Spleen (tissue), 11 donors: ENCODE measurements around the gene KCNC3. TPM values are rescaled to one million over a fixed set of nuclear protein-coding genes. Genes with fewer than 3 reads are reported as not detected.

Experiments used
- DNase-seq: peaks from one replicate; pipeline ENCODE4 v3.0.0-alpha.2; 2020
- H3K27ac ChIP-seq, 8 donors: fragments of 200-600 bp; sonication (generic) in 7 of 8; 1 replicate in 4 of 8; 2 replicates in 4 of 8; pipeline versions ENCODE4 v1.5.0 to v1.8.0; 2016 to 2021; ENCODE audit warnings: inconsistent platforms in 4 of 8, mild to moderate bottlenecking in 4 of 8, moderate library complexity in 1 of 8
- H3K27me3 ChIP-seq, 7 donors: fragments of 200-600 bp; sonication (generic) in 6 of 7; replicated peaks in 1 of 7; 1 replicate in 4 of 7; 2 replicates in 3 of 7; pipeline versions ENCODE4 v1.5.0 to v1.8.0; 2016 to 2021; ENCODE audit warnings: inconsistent platforms in 3 of 7, mild to moderate bottlenecking in 1 of 7
- H3K36me3 ChIP-seq, 6 donors: fragments of 200-600 bp; sonication (generic) in 5 of 6; 1 replicate in 4 of 6; 2 replicates in 2 of 6; pipeline versions ENCODE4 v1.5.0 to v1.8.0; 2016 to 2021; ENCODE audit warnings: inconsistent platforms in 2 of 6
- H3K4me1 ChIP-seq, 6 donors: fragments of 200-600 bp; sonication (generic) in 5 of 6; 1 replicate in 3 of 6; 2 replicates in 3 of 6; pipeline versions ENCODE4 v1.5.0 to v1.8.0; 2016 to 2021; ENCODE audit warnings: inconsistent platforms in 3 of 6
- H3K4me3 ChIP-seq, 8 donors: fragments of 200-600 bp; sonication (generic) in 7 of 8; 1 replicate in 4 of 8; 2 replicates in 4 of 8; pipeline versions ENCODE4 v1.5.0 to v1.8.0; 2016 to 2021; ENCODE audit warnings: inconsistent platforms in 4 of 8, mild to moderate bottlenecking in 4 of 8, moderate library complexity in 2 of 8
- H3K9me3 ChIP-seq, 8 donors: fragments of 200-600 bp; sonication (generic) in 7 of 8; 1 replicate in 4 of 8; 2 replicates in 4 of 8; pipeline versions ENCODE4 v1.5.0 to v1.8.0; 2016 to 2021; ENCODE audit warnings: inconsistent platforms in 4 of 8
- POLR2A ChIP-seq, 3 donors: fragments of 450-650 bp; IDR thresholded peaks; one replicate each; pipeline ENCODE4 v1.5.1; 2017; ENCODE audit warnings: antibody characterized with exemption in 3 of 3, mild to moderate bottlenecking in 1 of 3
- POLR2AphosphoS5 ChIP-seq, 3 donors: sonication (generic); formaldehyde crosslinking; IDR thresholded peaks; one replicate each; pipeline ENCODE4 v1.5.1; 2017; ENCODE audit warnings: antibody characterized with exemption in 3 of 3
- WGBS, 5 donors: extraction: QIAGEN DNeasy Blood & Tissue Kit in 3 of 5; methylation state at CpG; one replicate each; pipeline versions ENCODE4 v1.1.5 to v1.1.7; 2013 to 2018; 5-methylcytosine and 5-hydroxymethylcytosine counted together
- intact Hi-C: fragments of 100-400 bp; cut with DNase I; formaldehyde crosslinking; loops from one replicate; pipeline ENCODE4 v1.15.0; 2023; ENCODE audit warnings: low total_unique reads
- polyA plus RNA-seq, 3 donors: library from polyadenylated mRNA; stranded (reverse); fragments of 200-250 nt; gene quantifications; one replicate each; pipeline ENCODE4 v1.2.1, GENCODE V29; 2013
- total RNA-seq, 7 donors: library from RNA; depleted of rRNA in 3 of 7; stranded (reverse); fragments of >200 nt in 3 of 7; fragmentation: NEBNext Ultra II Directional in 4 of 7; extraction: Animal tissue kit (Norgen Biotek cat#: 25700) in 4 of 7; gene quantifications; one replicate each; pipeline versions ENCODE4 v1.1.0 to v1.2.1, GENCODE V29; 2016 to 2021
- TF ChIP-seq, protein P1 (sequence below), 11 experiments: fragments of 200-600 bp in 7 of 11; fragments of 450-650 bp in 4 of 11; sonication (generic) in 4 of 11; IDR thresholded peaks in 8 of 11; conservative IDR thresholded peaks in 3 of 11; 1 replicate in 7 of 11; 2 replicates in 4 of 11; pipeline versions ENCODE4 v1.4.0 to v1.8.0; 2016 to 2021; ENCODE audit warnings: antibody characterized with exemption in 11 of 11, inconsistent platforms in 4 of 11, mild to moderate bottlenecking in 1 of 11
- donor health status: healthy with polysubstance abuse.
- donor health status: DM: no; HTN: no; CAD: no; lungs with moderate emphysema.
- donor health status: DM: no; HTN: no; CAD: no.
- donor health status: Bipolar disorder and iron deficiency.
- donor health status: healthy.
- donor health status: DM: no; HTN: no; CAD: no.
- donor health status: DM: yes; HTN: yes; CAD: no.

Gene KCNC3
- total and polyA plus RNA-seq, 10 donors, result 0.72 to 20.8 (median 5.2) TPM

DNA sequence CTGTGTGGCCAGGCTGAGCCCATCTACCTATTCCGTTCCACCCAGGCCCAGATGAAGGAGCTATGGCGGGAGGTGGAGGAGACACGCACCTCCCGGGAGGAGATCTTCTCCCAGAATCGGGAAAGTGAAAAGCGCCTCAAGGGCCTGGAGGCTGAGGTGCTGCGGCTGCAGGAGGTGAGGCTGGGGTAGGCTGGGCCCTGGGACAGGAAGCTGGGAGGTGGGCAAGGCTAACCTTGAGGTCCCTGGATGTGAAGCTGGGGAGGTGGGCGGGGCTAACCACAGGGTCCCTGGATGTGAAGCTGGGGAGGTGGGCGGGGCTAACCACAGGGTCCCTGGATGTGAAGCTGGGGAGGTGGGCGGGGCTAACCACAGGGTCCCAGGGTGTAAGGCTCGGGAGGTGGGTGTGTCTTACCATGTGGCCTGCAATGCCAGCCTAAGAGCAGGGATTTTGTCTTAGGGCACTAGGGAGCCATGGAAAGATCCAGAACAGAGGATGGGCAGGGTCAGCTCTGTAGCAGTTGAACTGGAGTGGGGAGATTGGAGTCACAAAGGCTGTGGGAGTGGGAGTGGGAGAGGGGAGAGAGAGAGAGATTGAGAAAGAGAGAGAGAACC, 36.9 kb downstream of the KCNC3 start:
- 63 to 74% (median 66%) methylated on average over 11 of the region's 11 CpGs for WGBS, 5 donors
- TF ChIP-seq POLR2AphosphoS5 (IDR thresholded peaks at IDR 0.05) (no peak), POLR2A (IDR thresholded peaks at IDR 0.05) (no peak)
- TF ChIP-seq, protein P1, sequence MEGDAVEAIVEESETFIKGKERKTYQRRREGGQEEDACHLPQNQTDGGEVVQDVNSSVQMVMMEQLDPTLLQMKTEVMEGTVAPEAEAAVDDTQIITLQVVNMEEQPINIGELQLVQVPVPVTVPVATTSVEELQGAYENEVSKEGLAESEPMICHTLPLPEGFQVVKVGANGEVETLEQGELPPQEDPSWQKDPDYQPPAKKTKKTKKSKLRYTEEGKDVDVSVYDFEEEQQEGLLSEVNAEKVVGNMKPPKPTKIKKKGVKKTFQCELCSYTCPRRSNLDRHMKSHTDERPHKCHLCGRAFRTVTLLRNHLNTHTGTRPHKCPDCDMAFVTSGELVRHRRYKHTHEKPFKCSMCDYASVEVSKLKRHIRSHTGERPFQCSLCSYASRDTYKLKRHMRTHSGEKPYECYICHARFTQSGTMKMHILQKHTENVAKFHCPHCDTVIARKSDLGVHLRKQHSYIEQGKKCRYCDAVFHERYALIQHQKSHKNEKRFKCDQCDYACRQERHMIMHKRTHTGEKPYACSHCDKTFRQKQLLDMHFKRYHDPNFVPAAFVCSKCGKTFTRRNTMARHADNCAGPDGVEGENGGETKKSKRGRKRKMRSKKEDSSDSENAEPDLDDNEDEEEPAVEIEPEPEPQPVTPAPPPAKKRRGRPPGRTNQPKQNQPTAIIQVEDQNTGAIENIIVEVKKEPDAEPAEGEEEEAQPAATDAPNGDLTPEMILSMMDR (IDR thresholded peaks at IDR 0.05 in 8 of 11, conservative IDR thresholded peaks at IDR 0.05 in 3 of 11), result no peak
- H3K27ac ChIP-seq, result no peak overlapping the region
- H3K4me3 ChIP-seq, result no peak overlapping the region
- H3K36me3 ChIP-seq, result no peaks in the 10 kb centered on the region
- peaks cover 0 to 30% (median 21%) of the 10 kb centered on the region in 8 donors for H3K9me3 ChIP-seq
- H3K4me1 ChIP-seq, result no peaks in the 10 kb centered on the region
- peaks cover 0 to 47% (median 0%) of the 10 kb centered on the region in 7 donors for H3K27me3 ChIP-seq
- DNase-seq, result no peak
- intact Hi-C loops, result no loop called here

DNA sequence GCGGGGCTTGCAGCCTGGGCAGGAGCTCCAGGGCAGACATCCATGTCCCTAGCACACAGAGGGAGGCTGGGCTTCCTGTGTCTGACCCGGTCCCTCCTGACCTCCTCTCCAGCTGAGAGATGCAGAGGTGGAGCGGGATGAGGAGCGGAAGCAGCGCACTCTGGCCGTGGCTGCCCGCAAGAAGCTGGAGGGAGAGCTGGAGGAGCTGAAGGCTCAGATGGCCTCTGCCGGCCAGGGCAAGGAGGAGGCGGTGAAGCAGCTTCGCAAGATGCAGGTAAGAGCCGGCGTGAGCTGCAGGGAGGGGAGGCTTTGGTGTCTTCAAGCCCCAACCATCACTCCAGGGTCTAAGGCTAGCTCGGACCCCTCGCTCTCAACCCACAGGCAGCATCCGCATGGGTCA, 38.4 kb downstream of the KCNC3 start:
- H3K27me3 ChIP-seq, result peaks cover 0 to 47% (median 0%) of the 10 kb centered on the region in 7 donors
- peaks cover 0 to 45% (median 36%) of the 10 kb centered on the region in 8 donors for H3K9me3 ChIP-seq
- intact Hi-C loops, result no loop called here
- TF ChIP-seq, protein P1 (IDR thresholded peaks at IDR 0.05 in 8 of 11, conservative IDR thresholded peaks at IDR 0.05 in 3 of 11), result no peak
- TF ChIP-seq POLR2A (IDR thresholded peaks at IDR 0.05), result no peak
- TF ChIP-seq POLR2AphosphoS5 (IDR thresholded peaks at IDR 0.05), result no peak
- no peak overlapping the region for H3K4me3 ChIP-seq
- no peaks in the 10 kb centered on the region for H3K4me1 ChIP-seq
- no peaks in the 10 kb centered on the region for H3K36me3 ChIP-seq
- no peak overlapping the region for H3K27ac ChIP-seq
- WGBS, 5 donors, result 55 to 68% (median 61%) methylated on average over 15 of the region's 15 CpGs
- no peak for DNase-seq

DNA sequence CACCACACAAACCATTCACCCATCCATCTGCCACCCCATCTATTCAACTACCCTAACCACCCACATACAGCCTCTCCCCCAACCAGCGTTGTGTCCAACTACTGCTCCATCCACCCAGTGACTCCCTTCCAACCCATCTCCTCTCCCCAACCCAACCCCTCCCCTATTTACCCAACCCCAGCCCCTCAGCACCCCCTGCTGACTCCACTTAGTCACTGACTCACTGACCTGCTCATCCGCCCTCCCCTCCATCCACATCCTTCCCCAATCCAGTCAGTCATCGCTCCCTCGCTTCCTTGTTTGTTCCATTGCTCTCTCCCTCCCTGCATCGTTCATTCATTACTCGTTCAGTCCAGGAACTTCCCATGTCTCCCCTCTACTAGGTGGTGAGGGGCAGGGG, 39.2 kb downstream of the KCNC3 start:
- WGBS, 5 donors, result 61 to 64% (median 61%) methylated on average over 6 of the region's 6 CpGs

DNA sequence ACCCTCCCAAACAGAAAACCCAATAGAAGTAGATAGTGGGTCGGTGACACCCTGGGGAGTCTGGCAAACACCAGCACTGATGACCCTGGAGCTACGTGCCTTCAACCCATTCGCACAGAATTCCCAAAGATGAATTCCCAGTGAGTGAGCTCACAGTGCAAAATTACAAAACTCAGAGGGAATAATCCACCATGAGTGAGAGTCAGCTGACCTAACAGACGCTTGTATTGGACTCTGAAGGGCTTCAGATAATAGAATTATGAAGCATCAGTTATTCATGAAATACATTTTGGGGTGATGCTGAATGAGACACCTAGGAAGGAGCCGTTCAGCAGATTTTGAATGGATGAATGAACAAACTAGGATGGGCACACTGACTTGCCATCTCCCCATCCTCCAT, 40.2 kb downstream of the KCNC3 start:
- TF ChIP-seq, protein P1 (IDR thresholded peaks at IDR 0.05 in 8 of 11, conservative IDR thresholded peaks at IDR 0.05 in 3 of 11), result no peak
- no peak for TF ChIP-seq POLR2A (IDR thresholded peaks at IDR 0.05)
- no peak for TF ChIP-seq POLR2AphosphoS5 (IDR thresholded peaks at IDR 0.05)
- no peak for DNase-seq
- Histone ChIP-seq H3K27ac (no peak overlapping the region), H3K36me3 (no peaks in the 10 kb centered on the region), H3K4me3 (no peak overlapping the region), H3K27me3 (peaks cover 0 to 47% (median 0%) of the 10 kb centered on the region in 7 donors), H3K9me3 (peaks cover 0 to 63% (median 49%) of the 10 kb centered on the region in 8 donors), H3K4me1 (no peaks in the 10 kb centered on the region)
- WGBS, 5 donors, result 82 to 88% (median 85%) methylated on average over 5 of the region's 5 CpGs
- intact Hi-C loops, result no loop called here

More for the DNA sequence above, 39.2 kb downstream of the KCNC3 start:
- Histone ChIP-seq H3K27ac (no peak overlapping the region), H3K4me3 (no peak overlapping the region), H3K4me1 (no peaks in the 10 kb centered on the region), H3K36me3 (no peaks in the 10 kb centered on the region), H3K27me3 (peaks cover 0 to 47% (median 0%) of the 10 kb centered on the region in 7 donors), H3K9me3 (peaks cover 0 to 53% (median 43%) of the 10 kb centered on the region in 8 donors)
- intact Hi-C loops, result no loop called here
- TF ChIP-seq POLR2A (IDR thresholded peaks at IDR 0.05) (no peak), POLR2AphosphoS5 (IDR thresholded peaks at IDR 0.05) (no peak)
- TF ChIP-seq, protein P1 (IDR thresholded peaks at IDR 0.05 in 8 of 11, conservative IDR thresholded peaks at IDR 0.05 in 3 of 11), result no peak
- no peak for DNase-seq
